Raji (cell line): ENCODE data around the gene FFAR2.

Experiments
- POLR2A ChIP-seq: IDR thresholded peaks from 2 replicates; pipeline ENCODE4 v1.6.1; 2011; ENCODE audit warnings: low read depth, low read length, control low read depth; ENCODE audit not compliant: insufficient read depth

The FFAR2 gene

GRCh38 chr19:35444735-35445134 is 3.3 kb upstream of the FFAR2 start:
- no peak for TF ChIP-seq POLR2A

GRCh38 chr19:35445826-35446593 is 2.0 kb upstream of the FFAR2 start:
- TF ChIP-seq POLR2A: no peak

GRCh38 chr19:35449359-35450043 is 1.4 kb downstream of the FFAR2 start:
- TF ChIP-seq POLR2A: no peak

- no peak for TF ChIP-seq POLR2A
Observed at GRCh38 chr19:35451338-35452096, 3.5 kb downstream of the FFAR2 start.

- TF ChIP-seq POLR2A: no peak
Observed at GRCh38 chr19:35454663-35455062, 6.6 kb downstream of the FFAR2 start.

GRCh38 chr19:35455616-35456201 is 7.7 kb downstream of the FFAR2 start:
- TF ChIP-seq POLR2A: no peak

- TF ChIP-seq POLR2A: no peak
Observed at GRCh38 chr19:35457173-35457572, 9.1 kb downstream of the FFAR2 start.

GRCh38 chr19:35458192-35458591 is 10.1 kb downstream of the FFAR2 start:
- no peak for TF ChIP-seq POLR2A

GRCh38 chr19:35458731-35459391 is 10.8 kb downstream of the FFAR2 start:
- no peak for TF ChIP-seq POLR2A

GRCh38 chr19:35459414-35460082 is 11.5 kb downstream of the FFAR2 start:
- no peak for TF ChIP-seq POLR2A

GRCh38 chr19:35460608-35461007 is 12.6 kb downstream of the FFAR2 start:
- TF ChIP-seq POLR2A: no peak

- no peak for TF ChIP-seq POLR2A
Observed at GRCh38 chr19:35461060-35461459, 13.0 kb downstream of the FFAR2 start.

GRCh38 chr19:35462476-35462953 is 14.5 kb downstream of the FFAR2 start:
- no peak for TF ChIP-seq POLR2A

- TF ChIP-seq POLR2A: no peak
Observed at GRCh38 chr19:35466259-35466658, 18.2 kb downstream of the FFAR2 start.
